H9 (cell line): ENCODE measurements around the gene ARMC9. TPM values are rescaled to one million over a fixed set of nuclear protein-coding genes. Genes with fewer than 3 reads are reported as not detected.
A peak's percentile ranks its signal among the peaks of the same experiment; 100 is the strongest.

Experiments
- DNase-seq: peaks from one replicate; pipeline ENCODE4 v3.0.0-alpha.2; 2017
- H2AFZ ChIP-seq: one replicate; pipeline ENCODE4 v1.6.1; 2013; ENCODE audit warnings: mild to moderate bottlenecking, low read length, control low read depth, moderate library complexity
- H2AK5ac ChIP-seq: 2 replicates; pipeline ENCODE4 v1.6.1; 2013; ENCODE audit warnings: low read length, control low read depth, mixed read lengths; ENCODE audit not compliant: insufficient read length
- H2BK120ac ChIP-seq: one replicate; pipeline ENCODE4 v1.6.1; 2013; ENCODE audit warnings: low read depth, mild to moderate bottlenecking, low read length, control low read depth, inconsistent platforms; ENCODE audit not compliant: poor library complexity, severe bottlenecking
- H2BK12ac ChIP-seq: 2 replicates; pipeline ENCODE4 v1.6.1; 2013; ENCODE audit warnings: low read length, control low read depth, mixed read lengths, low read depth; ENCODE audit not compliant: insufficient read length
- H2BK15ac ChIP-seq: 2 replicates; pipeline ENCODE4 v1.6.1; 2013; ENCODE audit warnings: low read depth, low read length, control low read depth
- H2BK20ac ChIP-seq: one replicate; pipeline ENCODE4 v1.6.1; 2013; ENCODE audit warnings: low read depth, mild to moderate bottlenecking, low read length, control low read depth, inconsistent platforms; ENCODE audit not compliant: poor library complexity, severe bottlenecking
- H2BK5ac ChIP-seq: 2 replicates; pipeline ENCODE4 v1.6.1; 2013; ENCODE audit warnings: low read length, control low read depth, mixed read lengths; ENCODE audit not compliant: insufficient read length
- H3K14ac ChIP-seq: 2 replicates; pipeline ENCODE4 v1.6.1; 2013; ENCODE audit warnings: low read length, control low read depth; ENCODE audit not compliant: insufficient read depth
- H3K18ac ChIP-seq: 2 replicates; pipeline ENCODE4 v1.6.1; 2013; ENCODE audit warnings: low read depth, mild to moderate bottlenecking, mixed read lengths, low read length, control low read depth; ENCODE audit not compliant: insufficient read length
- H3K23ac ChIP-seq: 2 replicates; pipeline ENCODE4 v1.6.1; 2013; ENCODE audit warnings: low read length, control low read depth, mixed read lengths, low read depth; ENCODE audit not compliant: insufficient read length
- H3K23me2 ChIP-seq: 2 replicates; pipeline ENCODE4 v1.6.1; 2013; ENCODE audit warnings: low read depth, mild to moderate bottlenecking, mixed read lengths, low read length, control low read depth; ENCODE audit not compliant: insufficient read length, poor library complexity, severe bottlenecking
- H3K27ac ChIP-seq: 2 replicates; pipeline ENCODE4 v1.5.1; 2013; ENCODE audit warnings: low read length, control low read depth, mixed read lengths, low read depth; ENCODE audit not compliant: insufficient read length
- H3K27me3 ChIP-seq: 2 replicates; pipeline ENCODE4 v1.6.1; 2013; ENCODE audit warnings: low read length, control low read depth, inconsistent platforms; ENCODE audit not compliant: insufficient read depth
- H3K4ac ChIP-seq: 2 replicates; pipeline ENCODE4 v1.6.1; 2013; ENCODE audit warnings: low read depth, mild to moderate bottlenecking, control low read depth, inconsistent platforms, low read length, moderate library complexity
- H3K4me1 ChIP-seq: 2 replicates; pipeline ENCODE4 v1.6.1; 2013; ENCODE audit warnings: low read length, control low read depth, inconsistent platforms; ENCODE audit not compliant: insufficient read depth
- H3K4me2 ChIP-seq: 2 replicates; pipeline ENCODE4 v1.6.1; 2013; ENCODE audit warnings: low read length, control low read depth, mixed read lengths; ENCODE audit not compliant: insufficient read length, insufficient read depth
- H3K56ac ChIP-seq: 2 replicates; pipeline ENCODE4 v1.6.1; 2013; ENCODE audit warnings: low read depth, mild to moderate bottlenecking, mixed read lengths, low read length, control low read depth; ENCODE audit not compliant: insufficient read length
- H3K79me1 ChIP-seq: 2 replicates; pipeline ENCODE4 v1.6.1; 2013; ENCODE audit warnings: low read depth, mild to moderate bottlenecking, moderate library complexity, low read length, control low read depth, inconsistent platforms; ENCODE audit not compliant: insufficient read depth, poor library complexity, severe bottlenecking
- H3K79me2 ChIP-seq: 2 replicates; pipeline ENCODE4 v1.6.1; 2013; ENCODE audit warnings: low read length, control low read depth, inconsistent platforms; ENCODE audit not compliant: insufficient read depth
- H3K9ac ChIP-seq: 2 replicates; pipeline ENCODE4 v1.6.1; 2013; ENCODE audit warnings: low read length, control low read depth, mixed read lengths; ENCODE audit not compliant: insufficient read length; ENCODE audit errors: extremely low read depth
- H3K9me3 ChIP-seq: one replicate; pipeline ENCODE4 v1.6.1; 2013; ENCODE audit warnings: low read depth, low read length, inconsistent platforms; ENCODE audit not compliant: control insufficient read depth
- H3T11ph ChIP-seq: one replicate; pipeline ENCODE4 v1.6.1; 2013; ENCODE audit warnings: mild to moderate bottlenecking, low read length, control low read depth, inconsistent platforms
- H4K20me1 ChIP-seq: one replicate; pipeline ENCODE4 v1.6.1; 2013; ENCODE audit not compliant: control insufficient read depth, insufficient read length, insufficient read depth
- H4K5ac ChIP-seq: 2 replicates; pipeline ENCODE4 v1.6.1; 2013; ENCODE audit warnings: low read depth, mild to moderate bottlenecking, mixed read lengths, low read length, control low read depth; ENCODE audit not compliant: insufficient read length
- H4K8ac ChIP-seq: replicated peaks from 2 replicates; pipeline ENCODE4 v1.6.1; 2013; ENCODE audit warnings: low read length, control low read depth, mixed read lengths, low read depth; ENCODE audit not compliant: insufficient read length
- H4K91ac ChIP-seq: 2 replicates; pipeline ENCODE4 v1.6.1; 2013; ENCODE audit warnings: low read depth, mild to moderate bottlenecking, moderate library complexity, mixed read lengths, low read length, control low read depth; ENCODE audit not compliant: insufficient read length
- H3K27ac Mint-ChIP-seq, 3 experiments: 2 replicates in 2 of 3; 3 replicates in 1 of 3; pipeline ENCODE4 v1.8.0; 2020 to 2021; ENCODE audit warnings: mixed read lengths in 3 of 3, mild to moderate bottlenecking in 1 of 3, moderate library complexity in 1 of 3
- H3K27me3 Mint-ChIP-seq: 2 replicates; pipeline ENCODE4 v1.8.0; 2021; ENCODE audit warnings: low read depth, mild to moderate bottlenecking, moderate library complexity, mixed read lengths
- H3K36me3 Mint-ChIP-seq, 3 experiments: 2 replicates in 2 of 3; 3 replicates in 1 of 3; pipeline ENCODE4 v1.8.0; 2020 to 2021; ENCODE audit warnings: low read depth in 3 of 3, mixed read lengths in 3 of 3; ENCODE audit not compliant: insufficient read depth in 1 of 3
- H3K4me1 Mint-ChIP-seq, 2 experiments: 2 replicates each; pipeline ENCODE4 v1.8.0; 2020; ENCODE audit warnings: mixed read lengths in 2 of 2
- H3K4me3 Mint-ChIP-seq, 2 experiments: 2 replicates in 1 of 2; 3 replicates in 1 of 2; pipeline ENCODE4 v1.8.0; 2020 to 2021; ENCODE audit warnings: mild to moderate bottlenecking in 2 of 2, mixed read lengths in 2 of 2, moderate library complexity in 1 of 2
- H3K9me3 Mint-ChIP-seq, 2 experiments: 2 replicates in 1 of 2; 3 replicates in 1 of 2; pipeline ENCODE4 v1.8.0; 2020; ENCODE audit warnings: mild to moderate bottlenecking in 2 of 2, mixed read lengths in 2 of 2, moderate library complexity in 1 of 2
- WGBS: extraction: QIAGEN DNeasy Blood & Tissue Kit; methylation state at CpG from one replicate; pipeline ENCODE4 v1.1.7; 2013; ENCODE audit warnings: missing lambda C conversion rate, low lambda C conversion rate, mixed read lengths; ENCODE audit not compliant: insufficient read length; ENCODE audit errors: extremely low coverage; 5-methylcytosine and 5-hydroxymethylcytosine counted together
- total RNA-seq: library from RNA; stranded (reverse); gene quantifications from 2 replicates; pipeline ENCODE4 v1.2.1, GENCODE V29; 2021
- TF ChIP-seq, protein P1 (sequence below): fragments of 200-600 bp; sonication (generic); conservative IDR thresholded peaks from 3 replicates; pipeline ENCODE4 v1.8.0; 2021; ENCODE audit warnings: antibody characterized with exemption, mild to moderate bottlenecking

Gene ARMC9
- total RNA-seq, 1 experiment from 2014 or later, result 37.6 TPM

DNA sequence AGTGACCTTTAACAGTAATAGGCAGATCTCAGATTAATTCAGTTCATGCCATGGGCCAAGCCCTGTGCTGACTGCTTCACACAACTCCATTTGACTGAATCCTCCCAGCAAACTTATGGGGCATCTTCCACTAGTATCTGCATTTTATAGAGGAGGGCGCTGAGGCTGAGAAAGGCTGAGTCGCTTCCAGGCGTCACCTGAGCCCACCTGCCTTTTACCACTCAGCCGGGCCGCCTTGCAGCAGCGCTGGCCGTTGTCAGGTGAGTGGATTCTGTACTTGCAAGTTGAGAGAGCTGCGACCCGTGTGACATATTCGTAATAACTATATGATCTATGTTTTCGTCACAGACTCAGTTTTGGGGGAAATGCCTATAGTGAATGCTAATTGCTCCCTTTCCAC lies 137.8 kb downstream of the ARMC9 start:
- Mint-ChIP-seq H3K27ac (peak overlapping the region in 1 of 3 experiments; percentile 58; a peak in 1 of 7 replicates), H3K4me1 (peaks cover 10 to 11% of the 10 kb centered on the region in 2 experiments), H3K4me3 (no peak overlapping the region), H3K36me3 (peaks cover 9 to 24% (median 23%) of the 10 kb centered on the region in 3 experiments; a peak in 6 of 7 replicates), H3K27me3 (no peaks in the 10 kb centered on the region; the same call in 1 of the 2 replicates), H3K9me3 (no peaks in the 10 kb centered on the region)
- Histone ChIP-seq H3K4me1 (no peaks in the 10 kb centered on the region; the same call in 1 of the 2 replicates), H4K5ac (no peak overlapping the region), H3K4me2 (no peak overlapping the region), H3K23me2 (no peaks in the 10 kb centered on the region), H3K27ac (no peak overlapping the region), H2AFZ (no peak overlapping the region), H2BK12ac (no peak overlapping the region), H2BK15ac (no peak overlapping the region), H4K20me1 (no peaks in the 10 kb centered on the region), H2BK120ac (no peak overlapping the region), H3K9ac (no peak overlapping the region), H3K56ac (no peak overlapping the region), H3K79me1 (no peaks in the 10 kb centered on the region), H3K23ac (no peak overlapping the region), H3K79me2 (no peaks in the 10 kb centered on the region), H4K91ac (no peak overlapping the region), H3K4ac (no peak overlapping the region), H4K8ac (no peak overlapping the region), H3K27me3 (no peaks in the 10 kb centered on the region), H2BK5ac (no peak overlapping the region), H3K18ac (no peak overlapping the region), H3K9me3 (no peaks in the 10 kb centered on the region), H3K14ac (no peak overlapping the region), H3T11ph (no peak overlapping the region), H2BK20ac (no peak overlapping the region), H2AK5ac (no peak overlapping the region)
- WGBS, result no CpG with 5 or more reads among the region's 11 CpGs
- TF ChIP-seq, protein P1, sequence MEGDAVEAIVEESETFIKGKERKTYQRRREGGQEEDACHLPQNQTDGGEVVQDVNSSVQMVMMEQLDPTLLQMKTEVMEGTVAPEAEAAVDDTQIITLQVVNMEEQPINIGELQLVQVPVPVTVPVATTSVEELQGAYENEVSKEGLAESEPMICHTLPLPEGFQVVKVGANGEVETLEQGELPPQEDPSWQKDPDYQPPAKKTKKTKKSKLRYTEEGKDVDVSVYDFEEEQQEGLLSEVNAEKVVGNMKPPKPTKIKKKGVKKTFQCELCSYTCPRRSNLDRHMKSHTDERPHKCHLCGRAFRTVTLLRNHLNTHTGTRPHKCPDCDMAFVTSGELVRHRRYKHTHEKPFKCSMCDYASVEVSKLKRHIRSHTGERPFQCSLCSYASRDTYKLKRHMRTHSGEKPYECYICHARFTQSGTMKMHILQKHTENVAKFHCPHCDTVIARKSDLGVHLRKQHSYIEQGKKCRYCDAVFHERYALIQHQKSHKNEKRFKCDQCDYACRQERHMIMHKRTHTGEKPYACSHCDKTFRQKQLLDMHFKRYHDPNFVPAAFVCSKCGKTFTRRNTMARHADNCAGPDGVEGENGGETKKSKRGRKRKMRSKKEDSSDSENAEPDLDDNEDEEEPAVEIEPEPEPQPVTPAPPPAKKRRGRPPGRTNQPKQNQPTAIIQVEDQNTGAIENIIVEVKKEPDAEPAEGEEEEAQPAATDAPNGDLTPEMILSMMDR, result no peak
- DNase-seq, result no peak
